ENCODE measurements around the gene AFAP1.

AFAP1 gene

GRCh38 chr4:7734651-7735260, 204.9 kb downstream of the AFAP1 start:
- H3K4me3 ChIP-seq (ENCODE audit: low read depth, low read length): no peak overlapping the region
- in situ Hi-C loops (cut with HindIII; ENCODE audit: low pct_ligation_motif_present, low sequenced_read_pairs): no loop called here
- H3K27me3 ChIP-seq (replicated peaks): peaks cover 2% of the 10 kb centered on the region
- no peak for DNase-seq
- no peak for TF ChIP-seq CTCF (IDR thresholded peaks at IDR 0.05; ENCODE audit: low read depth, low read length, missing control alignments)
- no peak overlapping the region for H3K27ac ChIP-seq
- H3K36me3 ChIP-seq (replicated peaks): no peaks in the 10 kb centered on the region

GRCh38 chr4:7733801-7734650, 205.6 kb downstream of the AFAP1 start:
- no peak for TF ChIP-seq CTCF (IDR thresholded peaks at IDR 0.05; ENCODE audit: low read depth, low read length, missing control alignments)
- in situ Hi-C loops (cut with HindIII; ENCODE audit: low pct_ligation_motif_present, low sequenced_read_pairs): no loop called here

GRCh38 chr4:7733201-7733600, 206.5 kb downstream of the AFAP1 start:
- no peak for DNase-seq

More at GRCh38 chr4:7733801-7734650, 205.6 kb downstream of the AFAP1 start:
- Histone ChIP-seq H3K27ac (no peak overlapping the region), H3K36me3 (replicated peaks) (no peaks in the 10 kb centered on the region), H3K27me3 (replicated peaks) (peaks cover 2% of the 10 kb centered on the region), H3K4me3 (ENCODE audit: low read depth, low read length) (no peak overlapping the region)
- DNase-seq: no peak

GRCh38 chr4:7732263-7732662, 207.4 kb downstream of the AFAP1 start:
- in situ Hi-C loops (cut with HindIII; ENCODE audit: low pct_ligation_motif_present, low sequenced_read_pairs): no loop called here
- DNase-seq: no peak
- no peaks in the 10 kb centered on the region for H3K36me3 ChIP-seq (replicated peaks)
- no peak overlapping the region for H3K4me3 ChIP-seq (ENCODE audit: low read depth, low read length)
- no peak overlapping the region for H3K27ac ChIP-seq
- no peak for TF ChIP-seq CTCF (IDR thresholded peaks at IDR 0.05; ENCODE audit: low read depth, low read length, missing control alignments)
- peaks cover 2% of the 10 kb centered on the region for H3K27me3 ChIP-seq (replicated peaks)

More at GRCh38 chr4:7733201-7733600, 206.5 kb downstream of the AFAP1 start:
- Histone ChIP-seq H3K4me3 (ENCODE audit: low read depth, low read length) (no peak overlapping the region), H3K36me3 (replicated peaks) (no peaks in the 10 kb centered on the region), H3K27ac (no peak overlapping the region), H3K27me3 (replicated peaks) (peaks cover 2% of the 10 kb centered on the region)
- TF ChIP-seq CTCF (IDR thresholded peaks at IDR 0.05; ENCODE audit: low read depth, low read length, missing control alignments): no peak
- in situ Hi-C loops (cut with HindIII; ENCODE audit: low pct_ligation_motif_present, low sequenced_read_pairs): no loop called here

- Histone ChIP-seq H3K27ac (no peak overlapping the region), H3K27me3 (replicated peaks) (peaks cover 2% of the 10 kb centered on the region), H3K4me3 (ENCODE audit: low read depth, low read length) (no peak overlapping the region), H3K36me3 (replicated peaks) (no peaks in the 10 kb centered on the region)
- TF ChIP-seq CTCF (IDR thresholded peaks at IDR 0.05; ENCODE audit: low read depth, low read length, missing control alignments): no peak
- DNase-seq: no peak
- in situ Hi-C loops (cut with HindIII; ENCODE audit: low pct_ligation_motif_present, low sequenced_read_pairs): no loop called here
Measured at GRCh38 chr4:7731437-7731836, 208.2 kb downstream of the AFAP1 start.

Data from brain microvascular endothelial cell (primary cell).